OCI-LY3 (cell line): ENCODE data around the gene ZCCHC2.

Experiments
- EZH2phosphoT487 ChIP-seq: fragments of 200-600 bp; shearing (Covaris generic); IDR thresholded peaks from 2 replicates; pipeline ENCODE4 v1.6.1; 2018; ENCODE audit warnings: antibody characterized with exemption, mixed run types, low read depth
- TF ChIP-seq, protein P1 (sequence below): fragments of 200-600, 300-600 bp; sonication (generic); IDR thresholded peaks from 2 replicates; pipeline ENCODE4 v1.5.1; 2014; ENCODE audit warnings: antibody characterized with exemption, low read length, low read depth

DNA sequence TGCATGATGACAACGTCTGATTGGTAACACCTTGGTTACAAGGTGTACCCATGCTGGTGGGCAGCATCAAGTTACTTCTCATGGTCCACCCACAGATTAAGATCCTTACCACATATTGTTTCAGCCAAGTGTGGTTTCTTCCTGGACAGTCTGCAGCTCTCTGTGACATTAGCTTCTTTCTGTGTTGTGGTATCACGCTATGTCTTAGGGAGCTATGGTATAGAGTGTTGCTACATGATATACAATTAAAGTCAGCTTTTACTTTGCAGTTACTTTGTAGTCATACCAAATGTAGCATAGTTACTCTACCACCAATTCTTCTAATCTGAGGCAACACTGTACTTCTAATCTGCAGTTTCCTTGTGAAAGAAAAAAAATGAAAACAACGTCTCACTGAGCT, 48.8 kb downstream of the ZCCHC2 start:
- TF ChIP-seq, protein P1, sequence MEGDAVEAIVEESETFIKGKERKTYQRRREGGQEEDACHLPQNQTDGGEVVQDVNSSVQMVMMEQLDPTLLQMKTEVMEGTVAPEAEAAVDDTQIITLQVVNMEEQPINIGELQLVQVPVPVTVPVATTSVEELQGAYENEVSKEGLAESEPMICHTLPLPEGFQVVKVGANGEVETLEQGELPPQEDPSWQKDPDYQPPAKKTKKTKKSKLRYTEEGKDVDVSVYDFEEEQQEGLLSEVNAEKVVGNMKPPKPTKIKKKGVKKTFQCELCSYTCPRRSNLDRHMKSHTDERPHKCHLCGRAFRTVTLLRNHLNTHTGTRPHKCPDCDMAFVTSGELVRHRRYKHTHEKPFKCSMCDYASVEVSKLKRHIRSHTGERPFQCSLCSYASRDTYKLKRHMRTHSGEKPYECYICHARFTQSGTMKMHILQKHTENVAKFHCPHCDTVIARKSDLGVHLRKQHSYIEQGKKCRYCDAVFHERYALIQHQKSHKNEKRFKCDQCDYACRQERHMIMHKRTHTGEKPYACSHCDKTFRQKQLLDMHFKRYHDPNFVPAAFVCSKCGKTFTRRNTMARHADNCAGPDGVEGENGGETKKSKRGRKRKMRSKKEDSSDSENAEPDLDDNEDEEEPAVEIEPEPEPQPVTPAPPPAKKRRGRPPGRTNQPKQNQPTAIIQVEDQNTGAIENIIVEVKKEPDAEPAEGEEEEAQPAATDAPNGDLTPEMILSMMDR, result no peak
- TF ChIP-seq EZH2phosphoT487, result no peak
